ENCODE results near the gene ARMC9. TPM values are rescaled to one million over a fixed set of nuclear protein-coding genes. Genes with fewer than 3 reads are reported as not detected.
A peak's percentile ranks its signal among the peaks of the same experiment; 100 is the strongest.

Gene ARMC9
- total RNA-seq, 1 experiment from 2014 or later: 14.9 TPM

GRCh38 chr2:231189571-231190495 lies 8.6 kb upstream of the ARMC9 start:
- no peaks in the 10 kb centered on the region for H3K9me3 ChIP-seq (ENCODE audit: low read depth, low read length, poor library complexity, severe bottlenecking)
- DNase-seq (ENCODE audit: low spot score): no peak
- no peak overlapping the region for H3K4me3 ChIP-seq (ENCODE audit: low read depth, low read length, poor library complexity, severe bottlenecking)
- CTCF ChIA-PET: no interaction called here
- H3K36me3 ChIP-seq (ENCODE audit: insufficient read depth, low read length, poor library complexity, severe bottlenecking): no peaks in the 10 kb centered on the region
- TF ChIP-seq EZH2 (IDR thresholded peaks at IDR 0.05; ENCODE audit: borderline replicate concordance, low read depth, low read length, poor library complexity, severe bottlenecking) (no peak), CTCF (conservative IDR thresholded peaks at IDR 0.05; ENCODE audit: low read depth, low read length) (no peak)
- no peak overlapping the region for H3K27ac ChIP-seq (ENCODE audit: low read depth, low read length, poor library complexity, severe bottlenecking)
- intact Hi-C loops (cut with micrococcal nuclease; ENCODE audit: unreplicated experiment): no loop called here
- BruUV-seq (replicated peaks): no TSS peak
- POLR2A ChIA-PET (ENCODE audit: low non-redundant PET): no interaction called here
- no peaks in the 10 kb centered on the region for H3K4me1 ChIP-seq (ENCODE audit: insufficient read depth, low read length, poor library complexity, severe bottlenecking)
- H3K27me3 ChIP-seq (replicated peaks; ENCODE audit: insufficient read depth, low read depth, low read length, poor library complexity): no peaks in the 10 kb centered on the region

- no peaks in the 10 kb centered on the region for H3K27me3 ChIP-seq (replicated peaks; ENCODE audit: insufficient read depth, low read depth, low read length, poor library complexity)
- BruUV-seq (replicated peaks): no TSS peak
- no peaks in the 10 kb centered on the region for H3K9me3 ChIP-seq (ENCODE audit: low read depth, low read length, poor library complexity, severe bottlenecking)
- CTCF ChIA-PET: interaction anchor here (0.7 kb wide), 1 partner anchor 9 kb away, joined by 5 read pairs; no protein-coding TSS in a partner anchor
- H3K4me1 ChIP-seq (ENCODE audit: insufficient read depth, low read length, poor library complexity, severe bottlenecking): no peaks in the 10 kb centered on the region
- POLR2A ChIA-PET (ENCODE audit: low non-redundant PET): no interaction called here
- no peak overlapping the region for H3K27ac ChIP-seq (ENCODE audit: low read depth, low read length, poor library complexity, severe bottlenecking)
- H3K4me3 ChIP-seq (ENCODE audit: low read depth, low read length, poor library complexity, severe bottlenecking): no peak overlapping the region
- intact Hi-C loops (cut with micrococcal nuclease; ENCODE audit: unreplicated experiment): no loop called here
- H3K36me3 ChIP-seq (ENCODE audit: insufficient read depth, low read length, poor library complexity, severe bottlenecking): no peaks in the 10 kb centered on the region
- TF ChIP-seq EZH2 (IDR thresholded peaks at IDR 0.05; ENCODE audit: borderline replicate concordance, low read depth, low read length, poor library complexity, severe bottlenecking): no peak
- no peak for TF ChIP-seq CTCF (conservative IDR thresholded peaks at IDR 0.05; ENCODE audit: low read depth, low read length)
- no peak for DNase-seq (ENCODE audit: low spot score)
Observed at GRCh38 chr2:231190531-231191197, 7.8 kb upstream of the ARMC9 start.

- Histone ChIP-seq H3K9me3 (ENCODE audit: low read depth, low read length, poor library complexity, severe bottlenecking) (no peaks in the 10 kb centered on the region), H3K4me1 (ENCODE audit: insufficient read depth, low read length, poor library complexity, severe bottlenecking) (no peaks in the 10 kb centered on the region), H3K4me3 (ENCODE audit: low read depth, low read length, poor library complexity, severe bottlenecking) (no peak overlapping the region), H3K27ac (ENCODE audit: low read depth, low read length, poor library complexity, severe bottlenecking) (no peak overlapping the region), H3K36me3 (ENCODE audit: insufficient read depth, low read length, poor library complexity, severe bottlenecking) (no peaks in the 10 kb centered on the region), H3K27me3 (replicated peaks; ENCODE audit: insufficient read depth, low read depth, low read length, poor library complexity) (no peaks in the 10 kb centered on the region)
- TF ChIP-seq EZH2 (IDR thresholded peaks at IDR 0.05; ENCODE audit: borderline replicate concordance, low read depth, low read length, poor library complexity, severe bottlenecking): no peak
- TF ChIP-seq CTCF (conservative IDR thresholded peaks at IDR 0.05; ENCODE audit: low read depth, low read length): peak; percentile 42
- peak; percentile 40 for DNase-seq (ENCODE audit: low spot score)
- ChIA-PET CTCF (no interaction called here), POLR2A (ENCODE audit: low non-redundant PET) (interaction anchor here (0.6 kb wide), 1 partner anchor 28 kb away, joined by 5 read pairs; no protein-coding TSS in a partner anchor)
- intact Hi-C loops (cut with micrococcal nuclease; ENCODE audit: unreplicated experiment): no loop called here
- no TSS peak for BruUV-seq (replicated peaks)
Observed at GRCh38 chr2:231191896-231192872, 6.2 kb upstream of the ARMC9 start.
